Glutamatergic neuron (in vitro differentiated cells): ENCODE data around the gene ATP6V0A1. TPM values are rescaled to one million over a fixed set of nuclear protein-coding genes. Genes with fewer than 3 reads are reported as not detected.
"Not testable (repeated sequence)": the region's sequence is repeated elsewhere in the genome, so short reads cannot be mapped to it uniquely, and the experiment has no call there.

Experiments used
- DNase-seq: peaks from one replicate; pipeline ENCODE4 v3.0.0; 2022
- H3K27ac Mint-ChIP-seq: one replicate; pipeline ENCODE4 v1.8.0; 2020; ENCODE audit warnings: mild to moderate bottlenecking, mixed read lengths, inconsistent platforms; ENCODE audit not compliant: unreplicated experiment
- H3K27me3 Mint-ChIP-seq: one replicate; pipeline ENCODE4 v1.8.0; 2020; ENCODE audit warnings: mild to moderate bottlenecking, moderate library complexity, mixed read lengths, inconsistent platforms; ENCODE audit not compliant: unreplicated experiment
- H3K36me3 Mint-ChIP-seq: one replicate; pipeline ENCODE4 v1.8.0; 2020; ENCODE audit warnings: mild to moderate bottlenecking, mixed read lengths, inconsistent platforms; ENCODE audit not compliant: unreplicated experiment
- H3K4me1 Mint-ChIP-seq: one replicate; pipeline ENCODE4 v1.8.0; 2020; ENCODE audit warnings: mild to moderate bottlenecking, low read depth, mixed read lengths, inconsistent platforms; ENCODE audit not compliant: unreplicated experiment
- H3K4me3 Mint-ChIP-seq: one replicate; pipeline ENCODE4 v1.8.0; 2020; ENCODE audit warnings: mild to moderate bottlenecking, mixed read lengths, inconsistent platforms; ENCODE audit not compliant: unreplicated experiment
- H3K9me3 Mint-ChIP-seq: one replicate; pipeline ENCODE4 v1.8.0; 2020; ENCODE audit warnings: mild to moderate bottlenecking, moderate library complexity, mixed read lengths, inconsistent platforms; ENCODE audit not compliant: unreplicated experiment
- CTCF ChIP-seq: fragments of 200-600 bp; sonication (generic); IDR thresholded peaks from one replicate; pipeline ENCODE4 v1.5.0; 2021; ENCODE audit not compliant: partially characterized antibody, unreplicated experiment
- total RNA-seq: library from RNA; stranded (reverse); fragmentation: NEBNext Ultra II Directional; extraction: Animal tissue kit (Norgen Biotek cat#: 25700); gene quantifications from one replicate; pipeline ENCODE4 v1.2.1, GENCODE V29; 2021; ENCODE audit not compliant: unreplicated experiment

ATP6V0A1 gene
- total RNA-seq, 1 donor from 2014 or later = 253 TPM

- TF ChIP-seq CTCF = no peak
- no peaks in the 10 kb centered on the region for H3K9me3 Mint-ChIP-seq
- H3K36me3 Mint-ChIP-seq = no peaks in the 10 kb centered on the region
- peaks cover 5% of the 10 kb centered on the region for H3K27me3 Mint-ChIP-seq
- no peak for DNase-seq
- no peak overlapping the region for H3K27ac Mint-ChIP-seq
- H3K4me1 Mint-ChIP-seq = no peaks in the 10 kb centered on the region
- H3K4me3 Mint-ChIP-seq = no peak overlapping the region
Measured at GRCh38 chr17:42411905-42412679, 46.6 kb upstream of the ATP6V0A1 start.

GRCh38 chr17:42413464-42414040 is 45.1 kb upstream of the ATP6V0A1 start:
- Mint-ChIP-seq H3K9me3 (no peaks in the 10 kb centered on the region), H3K27me3 (peaks cover 1% of the 10 kb centered on the region), H3K4me1 (no peaks in the 10 kb centered on the region), H3K4me3 (no peak overlapping the region), H3K27ac (no peak overlapping the region), H3K36me3 (no peaks in the 10 kb centered on the region)
- TF ChIP-seq CTCF = no peak
- DNase-seq = no peak

- no peaks in the 10 kb centered on the region for H3K36me3 Mint-ChIP-seq
- peaks cover 4% of the 10 kb centered on the region for H3K27me3 Mint-ChIP-seq
- H3K9me3 Mint-ChIP-seq = peaks cover 1% of the 10 kb centered on the region
- no peak for TF ChIP-seq CTCF
- DNase-seq = no peak
- H3K4me1 Mint-ChIP-seq = no peaks in the 10 kb centered on the region
- no peak overlapping the region for H3K4me3 Mint-ChIP-seq
- no peak overlapping the region for H3K27ac Mint-ChIP-seq
Measured at GRCh38 chr17:42414704-42415409, 43.8 kb upstream of the ATP6V0A1 start.

- H3K4me1 Mint-ChIP-seq, DNase-seq, H3K9me3 Mint-ChIP-seq, H3K27ac Mint-ChIP-seq, H3K4me3 Mint-ChIP-seq, H3K36me3 Mint-ChIP-seq: not testable (repeated sequence)
- peaks cover 14% of the 10 kb centered on the region for H3K27me3 Mint-ChIP-seq
Measured at GRCh38 chr17:42417981-42418380, 40.7 kb upstream of the ATP6V0A1 start.

- Mint-ChIP-seq H3K4me1 (peaks cover 8% of the 10 kb centered on the region), H3K36me3 (no peaks in the 10 kb centered on the region), H3K27me3 (peaks cover 18% of the 10 kb centered on the region), H3K27ac (no peak overlapping the region), H3K4me3 (peak overlapping the region; percentile 67), H3K9me3 (peaks cover 1% of the 10 kb centered on the region)
- DNase-seq = no peak
- TF ChIP-seq CTCF = no peak
Measured at GRCh38 chr17:42421136-42421506, 37.6 kb upstream of the ATP6V0A1 start.
